ENCODE measurements around the gene RTP3. TPM values are rescaled to one million over a fixed set of nuclear protein-coding genes. Genes with fewer than 3 reads are reported as not detected.

RTP3 gene
- total and polyA plus RNA-seq, 2 of the 8 experiments (the other 6 are each of a cell fraction or from before 2014, with no cell fraction given) = 0.08 TPM; not detected in 1

DNA sequence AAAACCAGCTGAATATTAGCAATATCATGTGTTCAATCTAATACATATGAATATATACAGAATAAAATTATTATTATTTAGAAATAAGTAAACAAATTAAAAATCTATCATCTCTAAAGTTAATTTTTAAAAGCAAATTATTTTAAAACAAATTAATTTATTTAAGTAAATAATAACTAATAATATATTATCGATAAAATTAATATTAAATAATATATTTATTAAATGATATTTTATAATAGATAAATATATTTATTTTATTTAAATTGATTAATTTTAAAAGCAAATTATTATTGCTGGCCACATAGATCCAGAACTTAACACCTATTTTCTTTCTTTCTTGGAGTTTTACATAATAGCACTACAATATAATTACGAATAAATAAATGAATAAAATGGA is 22.2 kb downstream of the RTP3 start:
- Histone ChIP-seq H3K4me1 (replicated peaks in 1 of 4; ENCODE audit: control insufficient read depth in 3 of 4, insufficient read depth in 4 of 4, low read length in 3 of 4) (no peaks in the 10 kb centered on the region), H2AFZ (ENCODE audit: low read length) (no peak overlapping the region), H3K79me1 (ENCODE audit: low read depth, low read length) (no peaks in the 10 kb centered on the region), H2BK12ac (ENCODE audit: low read depth, low read length) (no peak overlapping the region), H3K36me3 (ENCODE audit: control insufficient read depth in 2 of 4, insufficient read depth in 4 of 4, low read length in 3 of 4) (no peaks in the 10 kb centered on the region), H3K4ac (replicated peaks; ENCODE audit: insufficient read length, low read depth, low read length) (no peak overlapping the region), H4K20me1 (replicated peaks in 1 of 2; ENCODE audit: control insufficient read depth in 1 of 2, insufficient read depth in 2 of 2, low read length in 2 of 2) (no peaks in the 10 kb centered on the region), H3K9me3 (ENCODE audit: insufficient read depth in 2 of 2, low read depth in 1 of 2, low read length in 1 of 2) (no peaks in the 10 kb centered on the region), H2AK5ac (ENCODE audit: low read depth, low read length) (no peak overlapping the region), H3K56ac (replicated peaks; ENCODE audit: insufficient read length, low read depth, low read length) (no peak overlapping the region), H3K23me2 (ENCODE audit: low read depth, low read length) (peaks cover 5% of the 10 kb centered on the region; the same call in 1 of the 2 replicates), H3K4me2 (ENCODE audit: insufficient read depth in 1 of 2, low read depth in 2 of 2, low read length in 2 of 2) (no peak overlapping the region), H3K27ac (ENCODE audit: low read depth, low read length) (no peak overlapping the region), H4K8ac (ENCODE audit: extremely low read depth, insufficient read depth, low read length) (no peak overlapping the region), H3K9ac (replicated peaks in 1 of 4; ENCODE audit: extremely low read depth in 1 of 4, low read depth in 3 of 4, low read length in 3 of 4) (no peak overlapping the region), H4K91ac (replicated peaks; ENCODE audit: insufficient read length, low read length) (no peak overlapping the region), H2BK5ac (ENCODE audit: low read depth, low read length) (no peak overlapping the region), H2BK120ac (replicated peaks; ENCODE audit: low read depth, low read length) (no peak overlapping the region), H3K27me3 (replicated peaks in 1 of 4; ENCODE audit: control insufficient read depth in 3 of 4, extremely low read depth in 1 of 4, insufficient read depth in 3 of 4, low read length in 3 of 4) (no peaks in the 10 kb centered on the region), H3K18ac (ENCODE audit: extremely low read depth, low read length) (no peak overlapping the region), H3K23ac (ENCODE audit: insufficient read length) (no peak overlapping the region), H4K5ac (ENCODE audit: insufficient read length, low read depth, low read length) (no peak overlapping the region), H3K4me3 (ENCODE audit: extremely low read depth in 1 of 4, insufficient read depth in 2 of 4, low read depth in 3 of 4, low read length in 4 of 4) (no peak overlapping the region), H2BK15ac (ENCODE audit: low read length) (no peak overlapping the region), H2BK20ac (ENCODE audit: low read length) (no peak overlapping the region), H3K14ac (ENCODE audit: insufficient read length) (no peak overlapping the region), H3K79me2 (ENCODE audit: control insufficient read depth in 1 of 2, insufficient read depth in 2 of 2, low read length in 2 of 2) (no peaks in the 10 kb centered on the region)
- ChIA-PET POLR2A (ENCODE audit: partially characterized antibody) (interaction anchor here (1.3 to 1.5 kb wide), 2 partner anchors 14 to 22 kb away, joined by 3 read pairs; no protein-coding TSS in a partner anchor), CTCF (ENCODE audit: partially characterized antibody) (interaction anchor here (0.6 to 3.7 kb wide), 5 partner anchors 21 to 34 kb away, joined by 3 to 14 read pairs (median 3); no protein-coding TSS in a partner anchor)
- FAIRE-seq (no peak), DNase-seq (ENCODE audit: low read depth in 1 of 2, low spot score in 2 of 2) (no peak)
- 82% methylated on average over 2 of the region's 2 CpGs; no CpG with 5 or more reads in 1 of the 2 experiments for WGBS, 2 experiments (ENCODE audit: extremely low coverage in 1 of 2, insufficient coverage in 1 of 2, insufficient read length in 1 of 2, insufficient replicate concordance in 2 of 2, low coverage in 1 of 2, low lambda C conversion rate in 2 of 2, missing lambda C conversion rate in 1 of 2)
- TF ChIP-seq ZNF274 (IDR thresholded peaks at IDR 0.05; ENCODE audit: borderline replicate concordance, extremely low read depth, low read length) (no peak), KDM5A (IDR thresholded peaks at IDR 0.05; ENCODE audit: low read length) (no peak), SP2 (IDR thresholded peaks at IDR 0.05; ENCODE audit: low read length) (no peak), CREB1 (IDR thresholded peaks at IDR 0.05) (no peak), EZH2 (IDR thresholded peaks at IDR 0.05; ENCODE audit: low read depth, low read length, severe bottlenecking) (no peak), PHF8 (conservative IDR thresholded peaks at IDR 0.05; ENCODE audit: low read depth, low read length) (no peak), SIRT6 (IDR thresholded peaks at IDR 0.05; ENCODE audit: low read length) (no peak), EGR1 (IDR thresholded peaks at IDR 0.05; ENCODE audit: borderline replicate concordance, low read depth, low read length) (no peak), TBP (IDR thresholded peaks at IDR 0.05; ENCODE audit: low read depth, low read length) (no peak), SP4 (IDR thresholded peaks at IDR 0.05; ENCODE audit: low read length) (no peak), RXRA (IDR thresholded peaks at IDR 0.05; ENCODE audit: insufficient read depth, low read depth, low read length) (no peak), HDAC6 (IDR thresholded peaks at IDR 0.05; ENCODE audit: low read depth, low read length) (no peak), SIN3A (conservative IDR thresholded peaks at IDR 0.05 in 1 of 2, IDR thresholded peaks at IDR 0.05 in 1 of 2; ENCODE audit: low read depth in 1 of 2, low read length in 2 of 2) (no peak), SP1 (IDR thresholded peaks at IDR 0.05; ENCODE audit: low read depth, low read length) (no peak)
